SK-N-MC (cell line): Measurements from ENCODE around the gene C1orf56.
"Not testable (repeated sequence)": the region's sequence is repeated elsewhere in the genome, so short reads cannot be mapped to it uniquely, and the experiment has no call there.

Source experiments
- DNase-seq: peaks from one replicate; pipeline ENCODE4 v3.0.0-alpha.2; 2011; ENCODE audit warnings: low read depth, low spot score
- H3K27ac ChIP-seq: fragments of 200-600 bp; sonication (generic); 2 replicates; pipeline ENCODE4 v1.5.1; 2016; ENCODE audit warnings: mixed run types
- H3K36me3 ChIP-seq: fragments of 200-600 bp; sonication (generic); 2 replicates; pipeline ENCODE4 v1.6.1; 2017; ENCODE audit warnings: antibody characterized with exemption, low read length, mixed read lengths; ENCODE audit not compliant: insufficient read depth
- H3K4me3 ChIP-seq: fragments of 200-600 bp; sonication (generic); 2 replicates; pipeline ENCODE4 v1.5.1; 2016
- H3K9ac ChIP-seq: fragments of 200-600 bp; sonication (generic); 2 replicates; pipeline ENCODE4 v1.8.0; 2017; ENCODE audit warnings: mixed run types, mixed read lengths; ENCODE audit not compliant: insufficient read length
- H3K9me3 ChIP-seq: fragments of 200-600 bp; sonication (generic); 2 replicates; pipeline ENCODE4 v1.6.1; 2017; ENCODE audit warnings: low read depth, mild to moderate bottlenecking, antibody characterized with exemption, low read length, moderate library complexity, mixed read lengths
- EZH2 ChIP-seq: fragments of 200-600 bp; sonication (generic); IDR thresholded peaks from one replicate; pipeline ENCODE4 v1.6.1; 2017; ENCODE audit warnings: antibody characterized with exemption
- FOXP2 ChIP-seq: optimal IDR thresholded peaks from 2 replicates; pipeline ENCODE3; 2011; ENCODE audit warnings: mild to moderate bottlenecking, moderate library complexity; ENCODE audit not compliant: insufficient read depth; ENCODE audit errors: extremely low read length, control extremely low read depth
- POLR2AphosphoS5 ChIP-seq: IDR thresholded peaks from 2 replicates; pipeline ENCODE4 v1.6.1; 2012; ENCODE audit warnings: mild to moderate bottlenecking, low read depth, low read length, borderline replicate concordance

C1orf56 gene

DNA sequence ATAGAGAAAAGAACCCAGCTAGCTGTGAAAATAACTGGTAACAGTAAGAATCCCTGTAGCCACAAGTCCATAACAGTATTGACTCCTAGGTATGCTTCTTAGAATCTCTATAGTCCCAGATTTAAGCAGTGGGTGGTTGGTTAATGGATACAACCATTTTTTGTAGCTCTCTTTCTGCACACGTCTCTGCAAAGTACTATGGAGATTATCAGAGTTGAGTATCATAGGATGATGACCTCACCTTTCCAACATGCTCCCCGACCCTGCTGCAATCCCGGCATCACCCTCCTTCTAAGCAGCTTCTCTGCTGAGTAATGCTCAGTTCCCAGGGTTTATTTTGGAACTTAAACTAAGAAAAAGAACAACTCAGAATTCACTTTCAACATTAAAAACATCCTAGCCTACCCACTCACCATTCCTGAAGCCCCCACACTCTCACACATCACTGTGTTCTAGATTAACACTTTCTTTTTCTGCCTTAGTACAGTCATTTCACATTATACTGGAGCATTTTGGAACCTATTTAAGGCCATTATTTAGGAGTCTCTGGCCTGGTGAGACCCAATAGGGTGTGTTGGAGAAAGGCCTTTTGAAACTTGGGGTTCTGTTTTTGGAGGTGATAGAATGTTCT lies 15.3 kb downstream of the C1orf56 start:
- Histone ChIP-seq H3K36me3 (peaks cover 29% of the 10 kb centered on the region), H3K9me3 (no peaks in the 10 kb centered on the region), H3K9ac (no peak overlapping the region), H3K27ac (no peak overlapping the region; the same call in 1 of the 2 replicates), H3K4me3 (peak overlapping the region; percentile 46)
- no peak for DNase-seq
- TF ChIP-seq EZH2 (no peak), POLR2AphosphoS5 (no peak)

DNA sequence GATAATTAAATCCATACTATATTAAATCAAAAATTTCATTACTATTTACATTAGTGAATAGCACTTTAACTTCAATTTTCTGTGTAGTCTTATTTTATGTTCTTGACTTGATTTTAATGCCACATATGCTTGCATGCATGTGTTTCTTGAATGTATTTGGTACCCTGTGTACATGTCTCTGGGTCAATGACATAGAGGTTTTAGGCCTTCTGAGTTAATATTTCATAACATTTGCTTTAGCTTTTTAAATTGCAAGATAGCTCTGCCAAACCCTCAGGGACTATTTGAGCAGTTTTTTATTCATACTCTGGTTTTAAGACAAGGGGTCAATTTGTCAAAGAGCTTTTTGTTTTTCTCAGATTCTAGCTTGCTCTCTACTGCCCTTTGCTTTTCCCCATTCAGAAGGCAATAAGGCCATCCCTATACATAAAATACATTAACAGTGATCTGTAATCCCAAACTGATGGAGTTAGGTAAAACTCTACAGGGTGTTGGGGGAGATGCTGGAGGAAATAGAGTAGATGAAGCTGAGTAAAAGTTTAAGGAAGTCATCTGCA lies 17.6 kb downstream of the C1orf56 start:
- H3K4me3 ChIP-seq: no peak overlapping the region
- H3K9ac ChIP-seq: no peak overlapping the region
- peak overlapping the region; percentile 38; the same call in 1 of the 2 replicates for H3K27ac ChIP-seq
- no peak for DNase-seq
- TF ChIP-seq EZH2 (no peak), POLR2AphosphoS5 (no peak), FOXP2 (no peak)
- peaks cover 29% of the 10 kb centered on the region for H3K36me3 ChIP-seq
- H3K9me3 ChIP-seq: no peaks in the 10 kb centered on the region

DNA sequence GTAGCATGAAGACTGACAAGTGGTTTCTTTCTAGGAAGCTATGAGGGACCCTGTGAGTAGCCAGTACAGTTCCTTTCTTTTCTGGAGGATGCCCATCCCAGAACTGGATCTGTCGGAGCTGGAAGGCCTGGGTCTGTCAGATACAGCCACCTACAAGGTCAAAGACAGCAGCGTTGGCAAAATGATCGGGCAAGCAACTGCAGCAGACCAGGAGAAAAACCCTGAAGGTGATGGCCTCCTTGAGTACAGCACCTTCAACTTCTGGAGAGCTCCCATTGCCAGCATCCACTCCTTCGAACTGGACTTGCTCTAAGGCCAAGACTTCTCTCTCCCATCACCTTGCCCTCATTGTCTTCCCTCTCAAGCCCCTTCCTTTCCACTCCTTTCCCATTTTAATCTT lies 19.6 kb downstream of the C1orf56 start:
- H3K27ac ChIP-seq: peak overlapping the region; percentile 30; the same call in 1 of the 2 replicates

GRCh38 chr1:151069103-151069486 lies 21.5 kb downstream of the C1orf56 start:
- DNase-seq: no peak
- H3K27ac ChIP-seq: peak overlapping the region; percentile 65
- TF ChIP-seq EZH2 (no peak), POLR2AphosphoS5 (no peak)
- no peaks in the 10 kb centered on the region for H3K9me3 ChIP-seq
- H3K4me3 ChIP-seq: no peak overlapping the region
- H3K36me3 ChIP-seq: peaks cover 19% of the 10 kb centered on the region
- H3K9ac ChIP-seq: peak overlapping the region; percentile 11

More for the DNA sequence above, 19.6 kb downstream of the C1orf56 start:
- TF ChIP-seq FOXP2 (no peak), EZH2 (no peak), POLR2AphosphoS5 (no peak)
- H3K4me3 ChIP-seq: no peak overlapping the region
- H3K9me3 ChIP-seq: no peaks in the 10 kb centered on the region
- H3K9ac ChIP-seq: no peak overlapping the region
- no peak for DNase-seq
- peaks cover 29% of the 10 kb centered on the region for H3K36me3 ChIP-seq

GRCh38 chr1:151070474-151071276 lies 23.1 kb downstream of the C1orf56 start, which contains the start of gene GABPB2:
GABPB2 (plus strand) TSS chr1:151070761; CDS start chr1:151088190, 17,429 bp downstream.
- Histone ChIP-seq H3K27ac (peak within 1 kb of the TSS; percentile 99), H3K9me3 (no peaks in the 10 kb centered on the region), H3K4me3 (peak within 1 kb of the TSS; percentile 93), H3K9ac (peak within 1 kb of the TSS; percentile 95), H3K36me3 (peaks cover 14% of the 10 kb centered on the region)
- TF ChIP-seq POLR2AphosphoS5 (peak; percentile 55; the same call in 1 of the 2 replicates), EZH2 (no peak)
- DNase-seq: peak; percentile 89

- no peak for DNase-seq
- TF ChIP-seq POLR2AphosphoS5 (no peak), FOXP2 (no peak), EZH2 (no peak)
- H3K27ac ChIP-seq: no peak overlapping the region
- no peak overlapping the region for H3K9ac ChIP-seq
- H3K9me3 ChIP-seq: no peaks in the 10 kb centered on the region
- no peak overlapping the region for H3K4me3 ChIP-seq
- H3K36me3 ChIP-seq: peaks cover 5% of the 10 kb centered on the region
Observed at GRCh38 chr1:151072224-151072623, 24.7 kb downstream of the C1orf56 start.

- TF ChIP-seq EZH2: no peak
- TF ChIP-seq FOXP2: no peak
- TF ChIP-seq POLR2AphosphoS5: no peak
Observed at GRCh38 chr1:151085953-151086559, 38.5 kb downstream of the C1orf56 start.

DNA sequence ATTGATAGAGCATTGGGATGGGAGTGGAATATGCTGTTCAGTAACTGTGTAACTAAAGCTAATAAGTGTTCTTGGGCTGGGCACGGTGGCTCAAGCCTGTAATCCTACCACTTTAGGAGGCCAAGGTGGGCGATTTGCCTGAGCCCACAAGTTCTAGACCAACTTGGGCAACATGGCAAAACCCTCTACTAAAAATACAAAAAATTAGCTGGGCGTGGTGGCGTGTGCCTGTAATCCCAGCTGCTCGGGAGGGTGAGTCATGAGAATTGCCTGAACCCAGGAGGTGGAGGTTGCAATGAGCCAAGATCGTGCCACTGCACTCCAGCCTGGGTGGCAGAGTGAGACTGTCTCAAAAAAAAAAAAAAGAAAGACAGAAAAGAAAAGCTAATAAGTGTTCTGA lies 49.9 kb downstream of the C1orf56 start:
- H3K9ac ChIP-seq, H3K9me3 ChIP-seq, DNase-seq, H3K4me3 ChIP-seq, H3K27ac ChIP-seq, H3K36me3 ChIP-seq: not testable (repeated sequence)

More at GRCh38 chr1:151085953-151086559, 38.5 kb downstream of the C1orf56 start:
- Histone ChIP-seq H3K9me3 (no peaks in the 10 kb centered on the region), H3K27ac (peak overlapping the region; percentile 54; the same call in 1 of the 2 replicates), H3K9ac (no peak overlapping the region), H3K4me3 (no peak overlapping the region), H3K36me3 (no peaks in the 10 kb centered on the region)
- no peak for DNase-seq
